Large intestine (tissue), 3 donors: ENCODE measurements around the gene PIGM. TPM values are rescaled to one million over a fixed set of nuclear protein-coding genes. Genes with fewer than 3 reads are reported as not detected.

Source experiments
- DNase-seq, 2 donors: peaks; one replicate each; pipeline versions ENCODE4 v3.0.0 to v3.0.0-alpha.2; 2013
- H3K27ac ChIP-seq: one replicate; pipeline ENCODE4 v1.5.1; 2013; ENCODE audit warnings: low read length
- H3K27me3 ChIP-seq: 2 replicates; pipeline ENCODE4 v1.6.1; 2013; ENCODE audit warnings: low read length; ENCODE audit not compliant: control insufficient read depth, insufficient read depth
- H3K36me3 ChIP-seq: 2 replicates; pipeline ENCODE4 v1.6.1; 2013; ENCODE audit warnings: low read length; ENCODE audit not compliant: control insufficient read depth, insufficient read depth
- H3K4me1 ChIP-seq: one replicate; pipeline ENCODE4 v1.6.1; 2013; ENCODE audit warnings: low read length; ENCODE audit not compliant: control insufficient read depth, insufficient read depth
- H3K4me3 ChIP-seq: one replicate; pipeline ENCODE4 v1.5.1; 2013; ENCODE audit warnings: low read length
- H3K9me3 ChIP-seq: one replicate; pipeline ENCODE4 v1.6.1; 2013; ENCODE audit warnings: mild to moderate bottlenecking, low read depth, low read length, moderate library complexity; ENCODE audit not compliant: control insufficient read depth
- WGBS: methylation state at CpG from one replicate; pipeline ENCODE4 v1.1.5; 2013; ENCODE audit warnings: low lambda C conversion rate; ENCODE audit not compliant: insufficient coverage; 5-methylcytosine and 5-hydroxymethylcytosine counted together
- polyA plus RNA-seq: library from polyadenylated mRNA; unstranded; fragments of 120-200 nt; gene quantifications from one replicate; pipeline ENCODE4 v1.2.1, GENCODE V29; 2013

PIGM gene
- polyA plus RNA-seq, 1 donor, result 13.1 TPM

- 20% methylated on average over 1 of the region's 11 CpGs for WGBS
- Histone ChIP-seq H3K36me3 (no peaks in the 10 kb centered on the region), H3K27ac (no peak overlapping the region), H3K27me3 (no peaks in the 10 kb centered on the region), H3K4me1 (peaks cover 20% of the 10 kb centered on the region), H3K9me3 (no peaks in the 10 kb centered on the region), H3K4me3 (no peak overlapping the region)
- DNase-seq, result peak in 1 of 2 donors; percentile 42
These were observed 14.8 kb upstream of the PIGM start for GRCh38 chr1:160046494-160047110.

GRCh38 chr1:160045653-160046052 is 13.9 kb upstream of the PIGM start:
- peak in 1 of 2 donors; percentile 19 for DNase-seq
- peaks cover 20% of the 10 kb centered on the region for H3K4me1 ChIP-seq
- H3K27ac ChIP-seq, result no peak overlapping the region
- H3K4me3 ChIP-seq, result no peak overlapping the region
- WGBS, result 50% methylated on average over 1 of the region's 2 CpGs
- no peaks in the 10 kb centered on the region for H3K36me3 ChIP-seq
- H3K27me3 ChIP-seq, result no peaks in the 10 kb centered on the region
- no peaks in the 10 kb centered on the region for H3K9me3 ChIP-seq

GRCh38 chr1:160043543-160043942 is 11.8 kb upstream of the PIGM start:
- DNase-seq, result no peak
- H3K4me3 ChIP-seq, result no peak overlapping the region
- no peaks in the 10 kb centered on the region for H3K27me3 ChIP-seq
- no peak overlapping the region for H3K27ac ChIP-seq
- peaks cover 20% of the 10 kb centered on the region for H3K4me1 ChIP-seq
- no peaks in the 10 kb centered on the region for H3K9me3 ChIP-seq
- no peaks in the 10 kb centered on the region for H3K36me3 ChIP-seq

GRCh38 chr1:160040476-160040875 is 8.7 kb upstream of the PIGM start:
- Histone ChIP-seq H3K27me3 (no peaks in the 10 kb centered on the region), H3K4me3 (no peak overlapping the region), H3K9me3 (no peaks in the 10 kb centered on the region), H3K4me1 (no peaks in the 10 kb centered on the region), H3K36me3 (no peaks in the 10 kb centered on the region), H3K27ac (no peak overlapping the region)
- peak in 1 of 2 donors; percentile 37 for DNase-seq
- no CpG with 5 or more reads among the region's 1 CpG for WGBS

GRCh38 chr1:160032165-160032820 is 503 bp upstream of the PIGM start:
- H3K27ac ChIP-seq, result peak overlapping the region; percentile 66
- no peaks in the 10 kb centered on the region for H3K36me3 ChIP-seq
- H3K4me3 ChIP-seq, result peak overlapping the region; percentile 78
- H3K4me1 ChIP-seq, result peaks cover 7% of the 10 kb centered on the region
- no CpG with 5 or more reads among the region's 18 CpGs for whole genome bisulfite sequencing
- H3K9me3 ChIP-seq, result no peaks in the 10 kb centered on the region
- no peak for DNase-seq
- H3K27me3 ChIP-seq, result no peaks in the 10 kb centered on the region

- WGBS, result 28% methylated on average over 3 of the region's 23 CpGs
- H3K4me1 ChIP-seq, result peaks cover 7% of the 10 kb centered on the region
- no peaks in the 10 kb centered on the region for H3K36me3 ChIP-seq
- DNase-seq, result peak in 1 of 2 donors; percentile 51
- H3K27ac ChIP-seq, result peak overlapping the region; percentile 66
- peak overlapping the region; percentile 78 for H3K4me3 ChIP-seq
- H3K27me3 ChIP-seq, result no peaks in the 10 kb centered on the region
- H3K9me3 ChIP-seq, result no peaks in the 10 kb centered on the region
These were observed 979 bp downstream of the PIGM start for GRCh38 chr1:160030657-160031364.

- no peak overlapping the region for H3K4me3 ChIP-seq
- DNase-seq, result no peak
- H3K9me3 ChIP-seq, result no peaks in the 10 kb centered on the region
- H3K27me3 ChIP-seq, result no peaks in the 10 kb centered on the region
- H3K4me1 ChIP-seq, result peaks cover 17% of the 10 kb centered on the region
- H3K27ac ChIP-seq, result no peak overlapping the region
- no peaks in the 10 kb centered on the region for H3K36me3 ChIP-seq
These were observed 3.4 kb downstream of the PIGM start for GRCh38 chr1:160028426-160028825.

GRCh38 chr1:160025314-160025713 is 6.5 kb downstream of the PIGM start:
- Histone ChIP-seq H3K4me3 (no peak overlapping the region), H3K4me1 (peaks cover 16% of the 10 kb centered on the region), H3K27ac (no peak overlapping the region), H3K9me3 (no peaks in the 10 kb centered on the region), H3K36me3 (no peaks in the 10 kb centered on the region), H3K27me3 (no peaks in the 10 kb centered on the region)
- no peak for DNase-seq
- 100% methylated on average over 1 of the region's 1 CpG for WGBS

GRCh38 chr1:160024195-160024905 is 7.4 kb downstream of the PIGM start:
- H3K36me3 ChIP-seq, result no peaks in the 10 kb centered on the region
- no CpG with 5 or more reads among the region's 2 CpGs for WGBS
- peak in 1 of 2 donors; percentile 38 for DNase-seq
- H3K27ac ChIP-seq, result no peak overlapping the region
- no peaks in the 10 kb centered on the region for H3K27me3 ChIP-seq
- H3K4me3 ChIP-seq, result no peak overlapping the region
- H3K9me3 ChIP-seq, result no peaks in the 10 kb centered on the region
- peaks cover 11% of the 10 kb centered on the region for H3K4me1 ChIP-seq
